GM12874 (cell line): ENCODE results near the gene PHETA1.

Experiments used
- TF ChIP-seq, protein P1 (sequence below): IDR thresholded peaks from 2 replicates; pipeline ENCODE4 v1.5.1; 2011; ENCODE audit warnings: low read depth, mild to moderate bottlenecking, control low read depth, low read length, moderate library complexity; ENCODE audit not compliant: insufficient read depth

PHETA1 gene, protein sequence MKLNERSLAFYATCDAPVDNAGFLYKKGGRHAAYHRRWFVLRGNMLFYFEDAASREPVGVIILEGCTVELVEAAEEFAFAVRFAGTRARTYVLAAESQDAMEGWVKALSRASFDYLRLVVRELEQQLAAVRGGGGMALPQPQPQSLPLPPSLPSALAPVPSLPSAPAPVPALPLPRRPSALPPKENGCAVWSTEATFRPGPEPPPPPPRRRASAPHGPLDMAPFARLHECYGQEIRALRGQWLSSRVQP

DNA sequence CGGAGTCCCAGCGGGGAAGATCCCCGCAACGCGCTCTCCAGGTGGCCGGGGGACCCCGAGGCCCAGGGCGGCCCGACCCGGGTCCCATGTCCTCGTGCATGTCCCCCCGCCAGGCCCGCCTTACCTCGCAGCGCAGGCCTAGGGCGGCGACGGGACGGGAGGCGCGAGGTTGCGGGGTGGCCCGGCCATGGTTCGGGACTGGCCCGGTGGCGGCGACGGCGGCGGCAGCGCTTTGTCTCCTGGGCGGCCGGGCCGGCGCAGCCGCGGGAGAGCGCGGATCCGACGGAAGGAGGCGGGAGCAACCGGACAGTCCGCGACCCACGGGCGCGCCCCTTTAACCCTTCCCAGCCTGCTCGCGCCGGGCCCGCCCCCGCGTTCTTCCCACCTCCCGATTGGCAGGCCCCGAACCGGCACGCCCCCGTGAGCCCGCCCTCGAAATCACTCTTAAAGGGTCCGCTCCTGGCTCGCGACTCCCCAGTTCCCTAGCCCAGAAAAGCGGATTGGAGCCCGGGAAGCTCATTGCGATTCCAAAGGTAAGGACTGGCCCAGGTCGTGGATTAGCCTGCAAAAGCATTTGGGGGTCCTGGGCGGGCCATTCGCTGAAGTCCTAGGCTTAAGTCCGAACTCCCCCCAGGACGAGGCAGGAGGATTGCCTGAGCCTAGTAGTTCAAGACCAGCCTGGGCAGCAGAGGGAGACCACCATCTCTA lies at the start of gene PHETA1:
Gene PHETA1 (minus strand): TSS at position 308 of the 708 bp plus-strand sequence. CDS start 5,668 bp downstream, outside the sequence.
- TF ChIP-seq, protein P1, sequence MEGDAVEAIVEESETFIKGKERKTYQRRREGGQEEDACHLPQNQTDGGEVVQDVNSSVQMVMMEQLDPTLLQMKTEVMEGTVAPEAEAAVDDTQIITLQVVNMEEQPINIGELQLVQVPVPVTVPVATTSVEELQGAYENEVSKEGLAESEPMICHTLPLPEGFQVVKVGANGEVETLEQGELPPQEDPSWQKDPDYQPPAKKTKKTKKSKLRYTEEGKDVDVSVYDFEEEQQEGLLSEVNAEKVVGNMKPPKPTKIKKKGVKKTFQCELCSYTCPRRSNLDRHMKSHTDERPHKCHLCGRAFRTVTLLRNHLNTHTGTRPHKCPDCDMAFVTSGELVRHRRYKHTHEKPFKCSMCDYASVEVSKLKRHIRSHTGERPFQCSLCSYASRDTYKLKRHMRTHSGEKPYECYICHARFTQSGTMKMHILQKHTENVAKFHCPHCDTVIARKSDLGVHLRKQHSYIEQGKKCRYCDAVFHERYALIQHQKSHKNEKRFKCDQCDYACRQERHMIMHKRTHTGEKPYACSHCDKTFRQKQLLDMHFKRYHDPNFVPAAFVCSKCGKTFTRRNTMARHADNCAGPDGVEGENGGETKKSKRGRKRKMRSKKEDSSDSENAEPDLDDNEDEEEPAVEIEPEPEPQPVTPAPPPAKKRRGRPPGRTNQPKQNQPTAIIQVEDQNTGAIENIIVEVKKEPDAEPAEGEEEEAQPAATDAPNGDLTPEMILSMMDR, result no peak

DNA sequence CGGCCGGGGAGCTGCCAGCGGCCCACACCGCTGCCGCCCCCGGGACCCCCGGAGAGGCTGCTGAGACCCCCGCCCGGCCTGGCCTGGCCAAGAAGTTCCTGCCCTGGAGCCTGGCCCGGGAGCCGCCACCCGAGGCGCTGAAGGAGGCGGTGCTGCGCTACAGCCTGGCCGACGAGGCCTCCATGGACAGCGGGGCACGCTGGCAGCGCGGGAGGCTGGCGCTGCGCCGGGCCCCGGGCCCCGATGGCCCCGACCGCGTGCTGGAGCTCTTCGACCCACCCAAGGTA lies 49.6 kb upstream of the PHETA1 start:
- TF ChIP-seq, protein P1, result no peak

DNA sequence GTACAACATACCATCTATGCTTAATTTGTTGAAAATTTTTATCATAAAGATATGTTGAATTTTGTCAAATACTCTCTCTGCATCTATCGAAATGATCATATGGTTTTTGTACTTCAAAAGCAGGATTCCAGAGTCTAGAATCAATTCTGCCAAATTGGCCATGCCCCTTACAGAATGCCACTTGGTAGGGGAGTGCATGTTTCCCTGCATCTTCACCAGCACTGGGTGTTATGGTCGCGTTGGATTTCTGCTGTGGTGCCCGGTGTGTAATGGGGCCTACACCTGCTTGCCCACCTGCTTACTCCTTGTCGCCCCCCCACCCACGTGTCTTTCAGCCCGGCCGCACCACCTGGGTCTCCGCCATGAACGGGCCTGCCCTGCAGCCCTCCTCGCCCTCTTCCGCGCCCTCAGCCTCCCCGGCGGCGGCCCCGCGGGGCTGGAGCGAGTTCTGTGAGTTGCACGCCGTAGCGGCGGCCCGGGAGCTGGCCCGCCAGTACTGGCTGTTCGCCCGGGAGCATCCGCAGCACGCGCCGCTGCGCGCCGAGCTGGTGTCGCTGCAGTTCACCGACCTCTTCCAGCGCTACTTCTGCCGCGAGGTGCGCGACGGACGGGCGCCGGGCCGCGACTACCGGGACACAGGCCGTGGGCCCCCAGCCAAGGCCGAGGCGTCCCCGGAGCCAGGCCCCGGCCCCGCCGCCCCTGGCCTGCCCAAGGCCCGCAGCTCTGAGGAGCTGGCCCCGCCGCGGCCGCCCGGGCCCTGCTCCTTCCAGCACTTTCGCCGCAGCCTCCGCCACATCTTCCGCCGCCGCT lies 49.1 kb upstream of the PHETA1 start:
- TF ChIP-seq, protein P1, result no peak

DNA sequence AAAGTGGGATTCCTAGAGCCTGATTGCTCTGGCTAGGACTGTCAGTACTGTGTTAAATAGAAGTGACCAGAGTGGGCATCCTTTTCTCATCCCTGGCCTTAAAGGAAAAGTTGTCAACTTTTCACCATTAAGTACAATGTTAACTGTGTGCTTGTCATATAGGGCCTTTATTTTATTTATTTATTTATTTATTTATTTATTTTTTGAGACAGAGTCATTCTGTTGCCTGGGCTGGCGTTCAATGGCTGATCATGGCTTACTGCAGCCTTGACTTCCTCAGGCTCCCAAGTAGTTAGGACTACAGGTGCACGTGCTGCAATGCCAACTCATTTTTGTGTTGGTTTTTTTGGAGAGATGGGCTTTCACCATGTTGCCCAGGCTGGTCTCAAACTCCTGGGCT lies 48.4 kb upstream of the PHETA1 start:
- TF ChIP-seq, protein P1, result no peak

DNA sequence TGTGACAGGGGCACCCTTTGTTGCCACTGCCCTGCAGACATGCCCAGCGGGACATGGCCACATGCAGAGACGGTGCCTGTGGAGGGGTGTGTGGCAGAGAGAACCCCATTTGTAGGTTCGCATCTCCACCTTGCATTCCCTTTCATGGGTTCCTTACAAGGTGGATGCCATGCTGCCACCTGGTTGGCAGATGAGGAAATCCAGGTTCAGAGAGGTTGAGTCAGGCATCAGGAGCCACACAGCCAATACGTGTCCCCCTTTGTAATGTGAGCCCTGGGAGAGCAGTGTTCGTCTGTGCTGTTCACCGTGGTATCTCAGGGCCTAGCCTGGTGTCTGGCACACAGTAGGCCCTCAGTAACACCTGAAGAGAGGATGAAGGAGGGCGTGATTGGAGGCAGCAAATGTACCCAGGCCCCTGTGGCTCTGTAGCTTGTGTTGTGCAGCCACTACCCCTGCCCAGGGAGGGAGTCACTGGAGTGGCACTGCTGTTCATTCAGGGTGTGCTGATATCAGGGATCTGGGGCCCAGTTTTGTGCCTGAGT lies 45.9 kb upstream of the PHETA1 start:
- TF ChIP-seq, protein P1, result no peak

DNA sequence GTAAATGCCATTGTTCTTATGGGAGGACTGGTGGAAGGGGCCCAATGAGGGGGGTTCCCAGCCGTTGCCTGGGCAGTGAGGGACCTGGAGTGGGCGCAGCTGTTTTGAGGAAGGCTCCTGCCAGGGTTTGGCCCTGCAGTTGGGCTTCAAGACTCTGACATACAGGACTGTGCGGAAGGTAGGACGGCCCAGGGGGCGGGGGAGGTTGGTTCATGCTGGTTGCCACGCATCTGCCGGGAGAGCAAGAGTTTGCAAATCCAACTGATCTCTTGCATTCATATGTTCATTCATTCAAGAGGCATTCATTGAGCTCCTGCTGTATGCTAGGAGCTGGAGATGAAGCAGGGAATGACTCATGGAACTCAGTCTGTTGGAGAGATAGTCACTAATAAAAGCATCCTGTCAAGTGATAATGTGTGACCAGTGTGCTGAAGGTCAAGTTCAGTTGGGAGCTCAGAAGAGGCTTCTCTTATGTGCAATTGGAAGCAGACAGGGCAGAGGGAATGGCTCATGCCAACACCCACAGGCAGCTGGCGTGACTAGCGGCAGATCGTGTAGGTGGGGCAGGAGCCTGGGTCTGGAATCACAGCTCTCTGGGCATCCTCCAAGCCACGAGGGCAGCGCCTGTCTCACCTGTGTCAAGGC lies 44.7 kb upstream of the PHETA1 start:
- TF ChIP-seq, protein P1, result no peak
